Activated T-helper 2 cell treated with anti-CD3 and anti-CD28 coated beads, Interferon-gamma antibody, Interleukin-2, Interleukin-4, amounts not matched to agents 10 μg/mL and 5 μg/mL and 100 μg/mL, durations not matched to agents 14 hours and 24 hours and 36 hours (primary cell): ENCODE measurements around the gene GGT7. TPM values are rescaled to one million over a fixed set of nuclear protein-coding genes. Genes with fewer than 3 reads are reported as not detected.
"Not testable (repeated sequence)": the region's sequence is repeated elsewhere in the genome, so short reads cannot be mapped to it uniquely, and the experiment has no call there.

Experiments used
- DNase-seq: peaks from one replicate; pipeline ENCODE4 v3.0.0; 2021; ENCODE audit warnings: low spot score
- H3K27ac Mint-ChIP-seq: one replicate; pipeline ENCODE4 v1.8.0; 2021; ENCODE audit warnings: mixed read lengths
- H3K27me3 Mint-ChIP-seq: one replicate; pipeline ENCODE4 v1.8.0; 2021; ENCODE audit warnings: low read depth, mixed read lengths
- H3K36me3 Mint-ChIP-seq: one replicate; pipeline ENCODE4 v1.8.0; 2021; ENCODE audit warnings: low read depth, mixed read lengths
- H3K4me1 Mint-ChIP-seq: one replicate; pipeline ENCODE4 v1.8.0; 2021; ENCODE audit warnings: low read depth, mixed read lengths
- H3K4me3 Mint-ChIP-seq: one replicate; pipeline ENCODE4 v1.8.0; 2021; ENCODE audit warnings: low read depth, mild to moderate bottlenecking, moderate library complexity, mixed read lengths
- H3K9me3 Mint-ChIP-seq: one replicate; pipeline ENCODE4 v1.8.0; 2021; ENCODE audit warnings: mixed read lengths
- intact Hi-C: fragments of 100-400 bp; cut with micrococcal nuclease; formaldehyde crosslinking; loops from one replicate; pipeline ENCODE4 v1.15.1; 2023
- total RNA-seq: library from RNA; stranded (reverse); gene quantifications from 2 replicates; pipeline ENCODE4 v1.2.3, GENCODE V29; 2022

GGT7 gene
- total RNA-seq, 1 donor from 2014 or later, result 13.5 TPM

DNA sequence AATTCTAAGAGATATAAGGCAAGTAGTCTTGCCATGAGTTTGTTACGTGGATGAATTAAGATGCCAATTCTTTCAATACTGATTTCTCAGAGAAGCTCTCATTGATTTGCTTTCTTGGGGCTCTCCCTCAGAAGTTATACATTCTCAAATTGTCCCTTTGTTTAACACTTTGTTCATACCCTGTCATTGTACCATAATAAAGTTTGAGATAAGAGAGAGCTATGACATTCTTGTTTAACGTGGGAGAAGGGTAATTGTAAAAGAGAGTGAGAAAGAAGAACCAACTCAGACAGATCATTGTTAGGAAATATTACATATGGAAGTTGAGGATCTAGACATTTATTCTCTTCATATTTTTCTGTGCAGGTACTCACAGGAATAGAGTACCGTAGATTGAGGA lies 22.8 kb upstream of the GGT7 start:
- Mint-ChIP-seq H3K4me1 (peaks cover 32% of the 10 kb centered on the region), H3K27ac (no peak overlapping the region), H3K9me3 (no peaks in the 10 kb centered on the region), H3K4me3 (no peak overlapping the region), H3K27me3 (no peaks in the 10 kb centered on the region), H3K36me3 (peaks cover 33% of the 10 kb centered on the region)
- intact Hi-C loops, result no loop called here
- no peak for DNase-seq

DNA sequence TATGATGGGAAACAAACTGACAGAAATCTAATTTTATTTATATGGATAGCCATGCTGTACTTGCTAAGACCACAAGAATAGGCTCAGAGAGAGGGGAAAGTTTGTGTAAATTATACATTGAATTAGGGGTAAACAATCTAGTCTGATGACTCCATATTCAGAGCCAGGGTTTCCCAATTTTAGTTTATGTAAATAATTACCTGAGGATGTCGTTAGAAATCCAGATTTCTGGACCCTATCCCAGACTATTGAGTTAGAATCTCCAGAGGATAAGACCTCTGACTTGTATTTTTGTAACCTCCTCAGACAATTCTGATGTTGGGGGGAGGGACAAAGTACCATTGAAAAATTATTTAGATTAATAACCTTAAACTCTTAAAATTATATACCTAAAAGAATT lies 22.1 kb upstream of the GGT7 start:
- no peaks in the 10 kb centered on the region for H3K27me3 Mint-ChIP-seq
- intact Hi-C loops, result no loop called here
- H3K27ac Mint-ChIP-seq, result no peak overlapping the region

DNA sequence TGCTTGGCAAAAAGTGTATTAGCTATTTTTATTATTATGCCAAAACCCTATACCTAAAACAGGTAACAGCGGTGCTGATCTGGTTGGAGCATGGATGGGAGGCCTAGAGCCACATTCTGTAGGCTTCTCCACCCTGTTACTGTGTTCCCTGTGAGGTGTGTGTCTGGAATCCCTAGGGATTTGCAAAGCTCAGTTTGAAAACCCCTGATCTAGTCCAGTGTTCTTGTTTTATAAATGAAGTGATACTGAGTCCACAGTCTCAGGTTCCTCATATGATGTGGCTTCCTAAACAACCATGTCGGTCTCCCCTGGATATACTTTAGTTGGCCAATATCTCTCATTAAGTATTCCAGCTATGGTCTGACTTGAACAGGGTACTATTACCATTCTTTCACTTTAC lies 20.0 kb upstream of the GGT7 start:
- DNase-seq, result no peak
- intact Hi-C loops, result no loop called here
- H3K27me3 Mint-ChIP-seq, result no peaks in the 10 kb centered on the region
- peaks cover 45% of the 10 kb centered on the region for H3K4me1 Mint-ChIP-seq
- peak overlapping the region; percentile 57 for H3K27ac Mint-ChIP-seq
- no peak overlapping the region for H3K4me3 Mint-ChIP-seq
- H3K9me3 Mint-ChIP-seq, result no peaks in the 10 kb centered on the region
- H3K36me3 Mint-ChIP-seq, result peaks cover 43% of the 10 kb centered on the region

More for the DNA sequence above, 22.1 kb upstream of the GGT7 start:
- Mint-ChIP-seq H3K36me3 (peaks cover 37% of the 10 kb centered on the region), H3K9me3 (no peaks in the 10 kb centered on the region), H3K4me1 (peaks cover 40% of the 10 kb centered on the region), H3K4me3 (no peak overlapping the region)
- no peak for DNase-seq

DNA sequence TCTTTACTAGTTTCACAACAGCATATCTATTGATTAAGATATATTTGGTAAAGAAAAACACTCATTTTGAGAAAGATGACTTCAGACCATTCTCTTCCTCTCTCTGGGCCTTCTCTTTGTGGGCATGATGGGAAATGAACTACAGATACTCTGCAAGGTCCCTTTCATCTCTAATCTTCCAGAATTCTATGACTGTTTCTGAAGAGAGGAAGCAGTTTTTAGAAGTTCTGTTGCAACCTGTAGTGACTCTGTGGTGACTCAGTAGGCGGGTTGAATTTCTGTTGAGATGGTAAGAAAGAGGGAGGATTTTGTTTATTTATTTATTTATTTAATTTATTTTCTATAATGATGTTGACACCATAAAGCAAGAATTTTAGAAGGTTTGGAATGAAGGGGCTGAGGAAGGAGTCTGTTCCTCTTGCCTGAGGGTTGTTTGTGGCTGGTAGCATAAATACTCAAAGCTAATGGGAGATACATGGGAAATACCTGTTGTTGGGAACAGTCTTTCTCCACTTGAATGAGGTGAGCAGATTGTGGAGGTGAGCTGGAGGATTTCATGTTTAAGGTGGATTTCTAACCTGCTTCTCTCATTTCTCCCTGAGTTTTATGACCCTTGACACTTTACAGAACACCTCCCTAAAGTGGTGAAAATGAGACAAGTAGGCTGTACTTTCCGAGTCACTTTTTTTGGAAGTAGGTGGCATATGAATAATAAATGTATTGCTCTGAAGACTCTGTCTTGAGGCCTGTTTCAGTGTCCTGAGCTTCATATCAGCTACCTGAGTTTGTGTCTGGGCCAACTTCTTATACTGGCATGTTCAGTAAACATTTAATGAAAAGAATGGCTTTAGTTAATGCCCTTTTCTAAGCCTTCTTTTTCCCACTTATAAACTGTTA lies 18.8 kb upstream of the GGT7 start:
- H3K4me3 Mint-ChIP-seq, result peak overlapping the region; percentile 14
- peak overlapping the region; percentile 80 for H3K27ac Mint-ChIP-seq
- H3K9me3 Mint-ChIP-seq, result no peaks in the 10 kb centered on the region
- H3K36me3 Mint-ChIP-seq, result peaks cover 50% of the 10 kb centered on the region
- H3K27me3 Mint-ChIP-seq, result no peaks in the 10 kb centered on the region
- DNase-seq, result no peak
- H3K4me1 Mint-ChIP-seq, result peaks cover 45% of the 10 kb centered on the region
- intact Hi-C loops, result loop anchor here (1.0 to 2.0 kb wide), 4 partner anchors 13 to 64 kb away; partner anchors contain the start of genes ACSS2, GSS and MYH7B

DNA sequence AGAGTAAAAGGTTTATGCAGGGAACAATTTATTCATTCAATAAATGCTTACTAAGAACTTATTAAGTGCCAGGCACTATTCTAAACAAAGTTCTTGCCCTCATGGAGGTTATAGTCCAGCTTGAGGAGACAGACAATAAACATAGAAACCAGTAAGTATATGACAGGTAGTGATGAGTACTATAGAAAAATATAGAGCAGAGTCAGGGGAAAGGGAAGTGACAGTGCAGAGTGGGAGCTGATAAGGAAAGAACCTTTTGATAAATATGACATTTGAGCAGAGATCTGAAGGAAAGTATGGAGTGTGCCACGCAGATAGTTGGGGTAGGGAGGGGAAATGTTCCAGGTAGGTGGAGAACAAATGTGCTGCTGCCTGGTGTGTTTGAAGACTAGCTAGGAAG lies 15.8 kb upstream of the GGT7 start:
- Mint-ChIP-seq H3K4me1 (peaks cover 41% of the 10 kb centered on the region), H3K27ac (peak overlapping the region; percentile 65), H3K4me3 (no peak overlapping the region), H3K36me3 (peaks cover 57% of the 10 kb centered on the region), H3K27me3 (no peaks in the 10 kb centered on the region), H3K9me3 (no peaks in the 10 kb centered on the region)
- intact Hi-C loops, result no loop called here
- DNase-seq, result no peak

DNA sequence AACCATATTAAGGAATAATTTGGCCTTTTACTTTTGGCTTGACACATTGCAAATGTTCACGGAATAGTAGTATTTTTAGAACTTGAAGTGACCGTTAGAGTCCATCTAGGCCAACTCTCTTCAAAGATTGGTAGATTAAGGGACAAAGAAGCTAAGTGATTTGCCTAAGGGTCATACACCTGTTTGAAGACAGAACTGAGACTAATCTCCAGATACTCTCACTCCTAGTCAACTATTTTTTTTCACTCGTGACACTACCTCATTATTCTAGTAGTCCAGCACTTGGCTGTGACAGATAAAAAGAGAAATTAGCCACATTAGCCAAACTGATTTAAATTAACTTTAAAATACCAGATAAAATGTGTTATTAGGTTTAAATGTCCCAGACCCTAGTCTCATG lies 14.4 kb upstream of the GGT7 start:
- Mint-ChIP-seq H3K36me3 (peaks cover 58% of the 10 kb centered on the region), H3K9me3 (no peaks in the 10 kb centered on the region), H3K27me3 (no peaks in the 10 kb centered on the region), H3K27ac (no peak overlapping the region), H3K4me1 (peaks cover 41% of the 10 kb centered on the region), H3K4me3 (no peak overlapping the region)
- intact Hi-C loops, result no loop called here
- no peak for DNase-seq

DNA sequence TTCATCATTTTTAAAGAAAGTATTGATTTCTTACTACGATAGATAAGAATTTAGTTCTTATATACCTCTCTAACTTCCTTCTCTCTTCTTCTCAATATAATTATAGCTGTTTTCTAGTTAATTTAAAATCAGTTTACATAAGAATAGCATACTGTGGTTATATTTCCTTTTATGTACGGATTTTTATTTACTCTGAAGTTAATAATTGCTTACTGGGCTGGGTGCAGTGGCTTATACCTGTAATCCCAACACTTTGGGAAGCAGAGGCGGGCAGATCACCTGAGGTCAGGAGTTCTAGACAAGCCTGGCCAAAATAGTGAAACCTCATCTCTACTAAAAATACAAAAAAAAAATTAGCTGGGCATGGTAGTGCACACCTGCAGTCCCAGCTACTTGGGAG lies 13.5 kb upstream of the GGT7 start:
- Mint-ChIP-seq H3K9me3 (no peaks in the 10 kb centered on the region), H3K27me3 (no peaks in the 10 kb centered on the region), H3K27ac (no peak overlapping the region), H3K36me3 (peaks cover 58% of the 10 kb centered on the region), H3K4me3 (no peak overlapping the region), H3K4me1 (peaks cover 36% of the 10 kb centered on the region)
- intact Hi-C loops, result no loop called here
- DNase-seq, result no peak

DNA sequence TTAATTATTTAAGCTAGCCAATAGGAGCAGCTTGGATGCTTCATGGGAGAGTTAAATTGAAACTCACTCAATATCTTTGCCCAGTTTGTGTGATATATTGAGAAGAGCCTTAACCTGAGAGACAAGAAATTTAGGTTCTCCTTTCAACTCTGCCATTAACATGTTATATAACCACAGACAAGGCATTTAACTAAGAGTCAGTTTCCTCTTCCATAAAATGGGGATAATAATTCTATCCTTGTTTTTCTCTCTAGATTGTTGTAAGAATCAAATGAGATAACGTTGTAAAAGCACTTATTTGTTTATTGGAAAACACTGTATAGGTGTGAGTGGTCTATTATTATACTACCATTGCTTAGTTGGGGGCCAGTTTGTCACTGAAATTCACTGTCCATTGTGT lies 11.6 kb upstream of the GGT7 start:
- no peak for DNase-seq
- intact Hi-C loops, result no loop called here
- H3K9me3 Mint-ChIP-seq, result no peaks in the 10 kb centered on the region
- H3K27ac Mint-ChIP-seq, result no peak overlapping the region
- H3K27me3 Mint-ChIP-seq, result no peaks in the 10 kb centered on the region
- H3K36me3 Mint-ChIP-seq, result peaks cover 49% of the 10 kb centered on the region
- H3K4me1 Mint-ChIP-seq, result peaks cover 26% of the 10 kb centered on the region
- no peak overlapping the region for H3K4me3 Mint-ChIP-seq

DNA sequence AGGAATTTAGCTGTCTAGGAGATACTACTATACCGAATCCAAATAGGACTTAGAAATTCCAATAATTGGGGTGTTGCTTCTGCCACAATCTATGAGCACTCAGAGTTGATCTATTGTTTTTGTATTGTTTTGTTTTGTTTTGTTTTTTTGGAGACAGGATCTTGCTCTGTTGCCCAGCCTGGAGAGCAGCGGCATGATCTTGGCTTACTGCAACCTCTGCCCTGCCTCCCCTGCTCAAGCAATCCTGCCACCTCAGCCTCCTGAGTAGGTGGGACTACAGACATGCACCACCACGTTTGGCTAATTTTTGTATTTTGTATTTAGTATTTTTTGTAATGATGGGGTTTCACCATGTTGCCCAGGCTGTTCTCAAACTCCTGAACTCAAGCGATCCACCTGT lies 11.2 kb upstream of the GGT7 start:
- no peaks in the 10 kb centered on the region for H3K9me3 Mint-ChIP-seq
- peaks cover 29% of the 10 kb centered on the region for H3K4me1 Mint-ChIP-seq
- H3K27ac Mint-ChIP-seq, result no peak overlapping the region
- H3K36me3 Mint-ChIP-seq, result peaks cover 51% of the 10 kb centered on the region
- H3K4me3 Mint-ChIP-seq, result no peak overlapping the region
- intact Hi-C loops, result no loop called here
- no peaks in the 10 kb centered on the region for H3K27me3 Mint-ChIP-seq
- no peak for DNase-seq

DNA sequence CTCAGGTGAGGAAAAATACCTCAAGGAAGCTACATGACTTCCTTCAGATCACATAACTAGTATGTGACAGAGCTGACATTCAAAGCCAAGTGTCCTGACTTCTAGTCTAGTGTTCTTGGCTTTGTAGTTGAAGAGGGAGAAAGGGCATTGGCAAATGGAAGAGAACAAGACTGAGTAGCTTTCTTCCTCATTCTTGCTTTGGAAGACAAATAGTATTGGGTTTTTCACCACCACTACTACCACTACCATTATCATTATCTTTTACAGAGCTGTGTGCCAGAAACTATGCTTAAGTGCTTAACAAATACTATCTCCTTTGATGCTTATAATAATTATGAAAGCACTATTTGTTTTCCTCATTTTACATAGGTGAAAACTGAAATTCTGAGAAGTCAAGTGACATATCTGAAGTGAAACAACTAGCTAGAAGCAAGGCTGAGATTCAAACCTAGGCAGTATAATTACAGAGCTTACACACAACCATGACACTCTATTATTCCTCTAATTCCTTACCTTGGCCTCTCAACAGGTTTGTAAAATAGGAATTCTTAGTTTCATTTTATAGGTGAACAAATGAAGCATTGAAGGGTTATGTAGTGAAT lies 10.5 kb upstream of the GGT7 start:
- no peak for DNase-seq
- H3K27me3 Mint-ChIP-seq, result no peaks in the 10 kb centered on the region
- H3K9me3 Mint-ChIP-seq, result no peaks in the 10 kb centered on the region
- H3K36me3 Mint-ChIP-seq, result peaks cover 45% of the 10 kb centered on the region
- H3K27ac Mint-ChIP-seq, result peak overlapping the region; percentile 53
- intact Hi-C loops, result no loop called here
- H3K4me1 Mint-ChIP-seq, result peaks cover 28% of the 10 kb centered on the region
- no peak overlapping the region for H3K4me3 Mint-ChIP-seq

DNA sequence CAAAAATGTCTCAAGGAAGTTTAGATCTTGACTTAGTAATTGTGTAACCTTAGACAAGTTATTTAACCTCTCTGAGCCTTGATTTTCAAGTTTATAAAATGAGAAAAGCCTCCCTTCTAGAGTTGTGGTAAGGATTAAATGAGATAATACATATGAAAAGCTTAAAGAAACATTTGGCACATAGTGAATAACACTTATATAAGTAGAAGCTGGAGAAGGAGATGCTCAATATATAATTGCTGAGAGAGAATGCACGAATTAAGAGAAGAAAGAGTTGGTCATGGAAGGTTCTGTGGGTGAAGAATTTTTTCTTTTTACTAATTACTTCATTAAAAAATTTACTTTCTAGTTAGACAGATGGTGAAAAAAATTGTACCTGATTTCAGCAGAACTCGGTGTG lies 9.0 kb upstream of the GGT7 start:
- no peak overlapping the region for H3K27ac Mint-ChIP-seq
- H3K4me3 Mint-ChIP-seq, result no peak overlapping the region
- no peaks in the 10 kb centered on the region for H3K9me3 Mint-ChIP-seq
- H3K36me3 Mint-ChIP-seq, result peaks cover 30% of the 10 kb centered on the region
- no peaks in the 10 kb centered on the region for H3K27me3 Mint-ChIP-seq
- H3K4me1 Mint-ChIP-seq, result peaks cover 37% of the 10 kb centered on the region
- intact Hi-C loops, result no loop called here
- no peak for DNase-seq

DNA sequence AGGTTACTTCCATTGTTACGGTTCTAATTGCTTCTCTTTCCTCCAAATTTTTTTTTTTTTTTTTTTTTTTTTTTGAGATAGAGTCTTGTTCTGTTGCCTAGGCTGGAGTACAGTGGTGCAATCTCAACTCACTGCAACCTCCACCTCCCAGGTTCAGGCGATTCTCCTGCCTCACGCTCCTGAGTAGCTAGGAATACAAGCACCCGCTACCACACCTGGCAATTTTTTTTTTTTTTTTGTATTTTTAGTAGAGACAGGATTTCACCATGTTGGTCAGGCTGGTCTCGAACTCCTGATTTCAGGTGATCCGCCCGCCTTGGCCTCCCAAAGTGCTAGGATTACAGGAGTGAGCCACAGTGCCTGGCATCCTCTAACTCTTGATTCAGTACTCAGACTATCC lies 8.3 kb upstream of the GGT7 start:
- Mint-ChIP-seq H3K4me1 (peaks cover 40% of the 10 kb centered on the region), H3K36me3 (peaks cover 28% of the 10 kb centered on the region)
- H3K9me3 Mint-ChIP-seq, intact Hi-C loops, H3K27ac Mint-ChIP-seq, DNase-seq, H3K4me3 Mint-ChIP-seq, H3K27me3 Mint-ChIP-seq: not testable (repeated sequence)

DNA sequence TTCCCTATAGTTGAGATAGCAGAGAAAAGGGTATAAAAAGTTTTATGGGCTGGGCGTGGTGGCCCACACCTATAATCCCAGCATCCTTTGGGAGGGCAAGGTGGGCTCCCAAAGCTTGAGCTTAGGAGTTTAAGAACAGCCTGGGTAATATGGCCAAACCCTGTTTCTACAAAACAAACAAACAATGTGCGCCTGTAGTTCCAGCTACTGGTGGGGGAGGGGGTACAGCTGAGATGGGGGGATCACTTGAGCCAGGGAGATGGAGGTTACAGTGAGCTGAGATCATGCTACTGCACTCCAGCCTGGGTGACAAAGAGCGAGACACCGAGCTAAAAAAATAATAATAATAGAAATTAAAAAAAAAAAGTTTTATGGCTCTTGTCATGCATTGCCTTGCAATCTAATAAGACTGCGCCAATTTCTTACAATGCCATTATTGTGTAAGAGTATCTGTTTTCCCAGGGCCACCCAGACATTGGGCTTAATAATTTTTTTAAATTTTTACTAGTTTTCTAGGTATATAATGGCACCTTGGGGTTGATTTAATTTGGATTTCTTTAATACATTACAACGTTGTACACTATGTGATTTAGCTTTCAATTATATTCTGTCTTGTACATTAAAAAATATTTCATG lies 7.7 kb upstream of the GGT7 start:
- peaks cover 25% of the 10 kb centered on the region for H3K36me3 Mint-ChIP-seq
- intact Hi-C loops, result no loop called here
- no peak overlapping the region for H3K4me3 Mint-ChIP-seq
- no peaks in the 10 kb centered on the region for H3K27me3 Mint-ChIP-seq
- DNase-seq, result no peak
- no peaks in the 10 kb centered on the region for H3K9me3 Mint-ChIP-seq
- H3K4me1 Mint-ChIP-seq, result peaks cover 46% of the 10 kb centered on the region
- no peak overlapping the region for H3K27ac Mint-ChIP-seq
